Gastrocnemius medialis (tissue), 4 donors: ENCODE measurements around the gene ROR1. TPM values are rescaled to one million over a fixed set of nuclear protein-coding genes. Genes with fewer than 3 reads are reported as not detected.

Source experiments
- ATAC-seq, 2 donors: fragments of 150-250 bp; one replicate each; pipeline ENCODE4 v1.9.1; 2016
- DNase-seq, 2 donors: peaks; one replicate each; pipeline ENCODE4 v3.0.0-alpha.2; 2019
- H3K27ac ChIP-seq, 4 donors: fragments of 200-600 bp; sonication (generic); 1 replicate in 1 of 4; 2 replicates in 3 of 4; pipeline ENCODE4 v1.5.1; 2016 to 2018; ENCODE audit warnings: mild to moderate bottlenecking in 2 of 4, moderate library complexity in 1 of 4
- H3K27me3 ChIP-seq, 3 donors: fragments of 200-600 bp; sonication (generic) in 2 of 3; 1 replicate in 1 of 3; 2 replicates in 2 of 3; pipeline versions ENCODE4 v1.5.1 to v1.6.0; 2016 to 2019; ENCODE audit warnings: mild to moderate bottlenecking in 1 of 3, moderate library complexity in 1 of 3
- H3K36me3 ChIP-seq, 2 donors: fragments of 200-600 bp; sonication (generic) in 1 of 2; one replicate each; pipeline ENCODE4 v1.5.1; 2017 to 2018
- H3K4me1 ChIP-seq, 2 donors: fragments of 200-600 bp; sonication (generic) in 1 of 2; one replicate each; pipeline ENCODE4 v1.5.1; 2016 to 2017; ENCODE audit warnings: mild to moderate bottlenecking in 2 of 2
- H3K4me3 ChIP-seq, 4 donors: fragments of 200-600 bp; sonication (generic) in 3 of 4; 1 replicate in 1 of 4; 2 replicates in 3 of 4; pipeline ENCODE4 v1.5.1; 2016 to 2019; ENCODE audit warnings: mild to moderate bottlenecking in 2 of 4
- H3K9me3 ChIP-seq, 3 donors: fragments of 200-600 bp; sonication (generic) in 2 of 3; 1 replicate in 1 of 3; 2 replicates in 2 of 3; pipeline ENCODE4 v1.5.1; 2016 to 2019
- CTCF ChIP-seq, 5 experiments: fragments of 450-650 bp in 3 of 5; fragments of 200-600 bp in 2 of 5; sonication (generic) in 2 of 5; IDR thresholded peaks in 4 of 5; conservative IDR thresholded peaks in 1 of 5; 1 replicate in 4 of 5; 2 replicates in 1 of 5; pipeline ENCODE4 v1.5.1; 2016 to 2019; ENCODE audit warnings: antibody characterized with exemption in 5 of 5, mild to moderate bottlenecking in 3 of 5, moderate library complexity in 3 of 5
- POLR2A ChIP-seq, 2 donors: fragments of 450-650 bp; IDR thresholded peaks; one replicate each; pipeline ENCODE4 v1.6.1; 2017; ENCODE audit warnings: antibody characterized with exemption in 2 of 2, mild to moderate bottlenecking in 2 of 2, moderate library complexity in 2 of 2
- in situ Hi-C, 4 donors: fragments of 200-750 bp; cut with MboI; loops; one replicate each; pipeline versions ENCODE4 v1.15.0 to v1.8.0; 2017; ENCODE audit warnings: low sequenced_read_pairs in 4 of 4
- intact Hi-C: fragments of 100-400 bp; cut with DNase I; formaldehyde crosslinking; loops from one replicate; pipeline ENCODE4 v1.15.1; 2023; ENCODE audit warnings: low total_unique reads
- total RNA-seq, 4 donors: library from RNA; depleted of rRNA; stranded (reverse); fragments of >200 nt; gene quantifications; one replicate each; pipeline versions ENCODE4 v1.1.0 to v1.2.3, GENCODE V29; 2016

ROR1 gene
- total RNA-seq, 4 donors from 2014 or later, result 2.5 to 4.3 (median 3.6) TPM

DNA sequence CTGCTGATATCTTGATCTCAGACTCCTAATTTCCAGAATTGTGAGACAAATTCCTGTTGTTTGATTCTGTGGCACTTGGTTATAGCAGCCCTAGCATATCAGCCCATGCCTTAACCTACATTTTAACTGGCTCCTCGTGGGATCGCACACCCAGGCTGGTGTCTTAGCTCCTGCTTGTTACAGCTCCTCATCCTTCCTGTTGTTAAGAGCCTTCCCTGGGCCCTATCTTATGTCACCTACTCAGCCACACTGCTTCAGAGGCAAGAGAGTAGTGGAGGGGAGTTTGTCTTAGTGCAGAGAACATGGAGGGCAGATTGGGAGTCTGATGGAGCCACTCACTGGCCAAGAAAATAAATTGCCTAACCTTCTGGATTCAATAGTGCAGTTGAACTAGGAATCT, 131.0 kb downstream of the ROR1 start:
- Histone ChIP-seq H3K36me3 (no peaks in the 10 kb centered on the region), H3K27me3 (no peaks in the 10 kb centered on the region), H3K4me1 (peaks cover 17 to 26% of the 10 kb centered on the region in 2 donors), H3K9me3 (no peaks in the 10 kb centered on the region), H3K4me3 (no peak overlapping the region), H3K27ac (no peak overlapping the region)
- in situ Hi-C loops (no loop called here), intact Hi-C loops (no loop called here)
- DNase-seq (no peak), ATAC-seq (no peak)
- TF ChIP-seq POLR2A (IDR thresholded peaks at IDR 0.05) (no peak), CTCF (IDR thresholded peaks at IDR 0.05 in 4 of 5, conservative IDR thresholded peaks at IDR 0.05 in 1 of 5) (no peak)

DNA sequence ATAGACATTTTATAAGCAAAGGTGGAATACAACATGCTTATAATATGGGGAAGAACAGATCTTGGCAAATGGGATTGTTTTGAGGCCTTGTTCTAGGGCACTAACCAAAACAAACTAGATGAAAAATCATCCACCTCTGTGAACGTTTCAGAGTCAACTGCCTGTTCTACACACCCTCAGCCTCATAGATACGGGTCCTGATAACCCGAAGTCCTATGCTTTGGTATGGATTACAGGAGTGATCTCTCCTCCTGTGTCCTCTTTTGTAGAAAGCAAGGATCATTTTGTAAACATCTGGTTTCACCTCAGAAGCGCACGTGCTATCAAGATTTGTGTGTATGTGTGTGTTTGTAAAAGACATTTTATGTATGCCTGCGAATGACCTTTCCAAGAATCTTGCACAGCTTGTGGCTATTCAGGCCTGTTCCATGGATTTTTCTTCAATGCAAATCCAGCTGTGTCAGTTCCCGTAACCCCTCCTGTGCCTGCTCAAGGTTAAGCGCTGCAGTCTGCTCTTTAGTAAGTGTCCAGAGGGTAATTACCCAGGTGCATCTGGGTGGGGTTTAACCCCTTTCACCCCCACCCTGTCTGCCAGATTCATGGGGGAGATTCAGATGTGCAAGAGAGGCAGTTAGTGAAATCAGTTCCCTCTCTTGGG, 132.4 kb downstream of the ROR1 start:
- no peaks in the 10 kb centered on the region for H3K9me3 ChIP-seq
- ATAC-seq, result no peak
- peaks cover 17 to 26% of the 10 kb centered on the region in 2 donors for H3K4me1 ChIP-seq
- no peaks in the 10 kb centered on the region for H3K27me3 ChIP-seq
- no peaks in the 10 kb centered on the region for H3K36me3 ChIP-seq
- in situ Hi-C loops, result no loop called here
- no peak for TF ChIP-seq POLR2A (IDR thresholded peaks at IDR 0.05)
- TF ChIP-seq CTCF (IDR thresholded peaks at IDR 0.05 in 4 of 5, conservative IDR thresholded peaks at IDR 0.05 in 1 of 5), result no peak
- H3K4me3 ChIP-seq, result no peak overlapping the region
- no peak for DNase-seq
- intact Hi-C loops, result no loop called here
- H3K27ac ChIP-seq, result no peak overlapping the region

DNA sequence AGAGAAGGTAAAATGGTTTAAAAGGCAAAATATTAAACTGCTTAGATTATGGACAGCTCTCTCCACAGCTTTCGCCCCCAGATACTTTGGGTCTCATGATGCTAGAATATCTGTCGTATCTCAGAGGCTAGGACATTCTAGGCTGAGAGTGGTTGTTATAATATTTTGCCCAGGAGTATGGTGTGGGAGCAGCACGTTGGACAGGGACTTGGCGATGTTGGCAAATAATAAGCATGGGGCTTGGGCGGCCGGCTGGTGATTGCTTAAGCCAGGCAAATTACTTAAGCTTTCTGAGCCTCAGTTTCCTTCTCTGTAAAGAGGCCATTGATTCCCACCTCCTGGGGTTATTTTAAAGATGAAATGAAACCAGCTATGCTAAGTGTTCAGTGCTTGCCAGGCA, 133.2 kb downstream of the ROR1 start:
- H3K4me1 ChIP-seq, result peaks cover 17 to 26% of the 10 kb centered on the region in 2 donors

GRCh38 chr1:63908016-63908415, 134.2 kb downstream of the ROR1 start:
- Histone ChIP-seq H3K4me1 (peaks cover 22 to 28% of the 10 kb centered on the region in 2 donors), H3K27ac (no peak overlapping the region), H3K9me3 (no peaks in the 10 kb centered on the region), H3K36me3 (no peaks in the 10 kb centered on the region), H3K27me3 (no peaks in the 10 kb centered on the region), H3K4me3 (no peak overlapping the region)
- DNase-seq (no peak), ATAC-seq (peak in 1 of 2 donors; percentile 40)
- intact Hi-C loops (no loop called here), in situ Hi-C loops (no loop called here)
- no peak for TF ChIP-seq POLR2A (IDR thresholded peaks at IDR 0.05)
- no peak for TF ChIP-seq CTCF (IDR thresholded peaks at IDR 0.05 in 4 of 5, conservative IDR thresholded peaks at IDR 0.05 in 1 of 5)

More for the DNA sequence above, 133.2 kb downstream of the ROR1 start:
- in situ Hi-C loops, result no loop called here
- intact Hi-C loops, result no loop called here
- H3K4me3 ChIP-seq, result no peak overlapping the region
- TF ChIP-seq CTCF (IDR thresholded peaks at IDR 0.05 in 4 of 5, conservative IDR thresholded peaks at IDR 0.05 in 1 of 5), result no peak
- no peak for TF ChIP-seq POLR2A (IDR thresholded peaks at IDR 0.05)
- H3K9me3 ChIP-seq, result no peaks in the 10 kb centered on the region
- no peak overlapping the region for H3K27ac ChIP-seq
- ATAC-seq, result peak in 1 of 2 donors; percentile 28
- no peaks in the 10 kb centered on the region for H3K27me3 ChIP-seq
- no peak for DNase-seq
- H3K36me3 ChIP-seq, result no peaks in the 10 kb centered on the region

DNA sequence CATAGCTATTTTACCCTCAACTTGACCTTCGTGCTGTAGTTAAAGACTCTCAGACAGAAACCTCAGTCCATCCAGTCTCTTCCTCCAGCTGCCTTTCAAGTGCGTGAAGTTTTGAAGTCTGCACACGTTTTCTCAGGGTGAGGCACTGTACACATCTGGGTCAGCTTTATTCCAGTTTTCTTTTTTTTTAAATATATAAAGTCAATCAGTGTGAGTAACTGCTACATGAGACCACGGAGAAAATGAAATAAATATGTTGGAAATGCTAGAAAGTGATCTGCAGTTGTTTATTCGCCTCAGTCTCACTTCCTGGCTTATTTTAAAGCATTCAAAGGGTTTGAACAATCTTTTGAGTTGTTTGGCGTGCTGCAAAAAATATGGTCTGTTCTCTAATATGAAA, 135.7 kb downstream of the ROR1 start:
- no peaks in the 10 kb centered on the region for H3K27me3 ChIP-seq
- H3K4me1 ChIP-seq, result peaks cover 22 to 28% of the 10 kb centered on the region in 2 donors
- TF ChIP-seq CTCF (IDR thresholded peaks at IDR 0.05 in 4 of 5, conservative IDR thresholded peaks at IDR 0.05 in 1 of 5), result no peak
- TF ChIP-seq POLR2A (IDR thresholded peaks at IDR 0.05), result no peak
- ATAC-seq, result no peak
- no peaks in the 10 kb centered on the region for H3K36me3 ChIP-seq
- intact Hi-C loops, result no loop called here
- DNase-seq, result no peak
- in situ Hi-C loops, result no loop called here
- no peak overlapping the region for H3K4me3 ChIP-seq
- H3K27ac ChIP-seq, result no peak overlapping the region
- no peaks in the 10 kb centered on the region for H3K9me3 ChIP-seq
